Thyroid gland (tissue), 4 donors: ENCODE results near the gene SLC25A41.

Experiments
- POLR2A ChIP-seq, 2 donors: fragments of 450-650 bp; IDR thresholded peaks; one replicate each; pipeline ENCODE4 v1.6.1; 2017; ENCODE audit warnings: antibody characterized with exemption in 2 of 2, mild to moderate bottlenecking in 2 of 2, moderate library complexity in 1 of 2
- TF ChIP-seq, protein P1 (sequence below), 6 experiments: fragments of 200-600 bp in 3 of 6; fragments of 450-650 bp in 3 of 6; sonication (generic) in 3 of 6; IDR thresholded peaks; one replicate each; pipeline ENCODE4 v1.5.1; 2016 to 2019; ENCODE audit warnings: antibody characterized with exemption in 6 of 6, mild to moderate bottlenecking in 2 of 6, inconsistent platforms in 1 of 6, moderate library complexity in 1 of 6

DNA sequence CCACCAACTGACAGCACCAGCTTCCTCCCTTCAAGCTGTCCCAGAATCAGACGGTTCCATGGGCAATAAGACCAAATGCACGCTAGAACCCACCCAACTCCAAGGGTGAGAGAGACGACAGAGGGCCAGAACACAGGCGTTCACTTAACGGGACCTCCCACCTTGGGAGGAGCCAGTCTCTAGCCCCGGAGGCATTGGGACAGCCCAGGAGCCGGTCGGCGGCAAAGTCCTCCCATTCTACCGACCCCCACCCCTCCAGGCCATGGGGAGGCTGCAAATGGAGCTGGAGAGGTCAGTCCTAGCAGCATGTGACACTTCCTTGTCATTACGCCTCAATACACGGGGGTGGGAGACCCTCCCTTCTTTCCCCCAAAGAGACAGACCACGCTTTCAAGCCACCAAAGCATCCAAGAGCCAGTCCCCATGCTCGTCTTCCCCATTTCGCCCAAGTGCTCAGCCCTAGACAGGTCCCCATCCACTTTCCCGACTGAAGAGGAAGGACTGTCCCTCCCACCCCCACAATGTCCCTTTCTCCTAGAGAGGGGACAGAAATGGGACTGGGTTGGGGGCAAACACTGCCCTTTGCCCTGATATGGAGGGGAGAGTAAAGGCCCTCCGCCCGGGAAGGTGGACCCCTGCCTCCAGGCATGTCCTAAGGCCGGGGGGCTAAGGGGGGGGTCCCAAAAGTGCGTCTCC, 9.9 kb downstream of the SLC25A41 start:
- TF ChIP-seq, protein P1, sequence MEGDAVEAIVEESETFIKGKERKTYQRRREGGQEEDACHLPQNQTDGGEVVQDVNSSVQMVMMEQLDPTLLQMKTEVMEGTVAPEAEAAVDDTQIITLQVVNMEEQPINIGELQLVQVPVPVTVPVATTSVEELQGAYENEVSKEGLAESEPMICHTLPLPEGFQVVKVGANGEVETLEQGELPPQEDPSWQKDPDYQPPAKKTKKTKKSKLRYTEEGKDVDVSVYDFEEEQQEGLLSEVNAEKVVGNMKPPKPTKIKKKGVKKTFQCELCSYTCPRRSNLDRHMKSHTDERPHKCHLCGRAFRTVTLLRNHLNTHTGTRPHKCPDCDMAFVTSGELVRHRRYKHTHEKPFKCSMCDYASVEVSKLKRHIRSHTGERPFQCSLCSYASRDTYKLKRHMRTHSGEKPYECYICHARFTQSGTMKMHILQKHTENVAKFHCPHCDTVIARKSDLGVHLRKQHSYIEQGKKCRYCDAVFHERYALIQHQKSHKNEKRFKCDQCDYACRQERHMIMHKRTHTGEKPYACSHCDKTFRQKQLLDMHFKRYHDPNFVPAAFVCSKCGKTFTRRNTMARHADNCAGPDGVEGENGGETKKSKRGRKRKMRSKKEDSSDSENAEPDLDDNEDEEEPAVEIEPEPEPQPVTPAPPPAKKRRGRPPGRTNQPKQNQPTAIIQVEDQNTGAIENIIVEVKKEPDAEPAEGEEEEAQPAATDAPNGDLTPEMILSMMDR (IDR thresholded peaks at IDR 0.05): no peak
- no peak for TF ChIP-seq POLR2A (IDR thresholded peaks at IDR 0.05)
